SU-DHL-6 (cell line): ENCODE data around the gene THOC6.

Experiments
- H2AFZ ChIP-seq: fragments of 200-600 bp; sonication (generic); 2 replicates; pipeline ENCODE4 v1.6.1; 2014; ENCODE audit warnings: low read depth, mild to moderate bottlenecking, moderate library complexity, mixed read lengths, antibody characterized with exemption, low read length; ENCODE audit not compliant: severe bottlenecking
- H3F3A ChIP-seq: fragments of 200-600 bp; shearing (Covaris generic); 2 replicates; pipeline ENCODE4 v1.6.0; 2016; ENCODE audit warnings: antibody characterized with exemption, mild to moderate bottlenecking; ENCODE audit not compliant: insufficient read depth
- H3K27ac ChIP-seq: fragments of 200-600 bp; sonication (generic); 2 replicates; pipeline ENCODE4 v1.5.1; 2016; ENCODE audit warnings: low read depth, mild to moderate bottlenecking, low read length, moderate library complexity, mixed read lengths
- H3K27me3 ChIP-seq: fragments of 200-600 bp; sonication (generic), shearing (Covaris generic); 2 replicates; pipeline ENCODE4 v1.6.0; 2014; ENCODE audit warnings: mild to moderate bottlenecking, low read length
- H3K36me3 ChIP-seq: fragments of 200-600 bp; sonication (generic); 2 replicates; pipeline ENCODE4 v1.6.1; 2014; ENCODE audit warnings: mild to moderate bottlenecking, low read length, mixed read lengths
- H3K4me2 ChIP-seq: fragments of 300-600, 200-600 bp; shearing (Covaris generic), sonication (generic); 2 replicates; pipeline ENCODE4 v1.6.0; 2014; ENCODE audit warnings: low read length, low read depth, mild to moderate bottlenecking; ENCODE audit not compliant: poor library complexity, severe bottlenecking
- H3K4me3 ChIP-seq: fragments of 200-600 bp; sonication (generic); 2 replicates; pipeline ENCODE4 v1.5.1; 2014; ENCODE audit warnings: antibody characterized with exemption, low read length, mild to moderate bottlenecking, mixed read lengths; ENCODE audit not compliant: insufficient read depth, poor library complexity, severe bottlenecking
- H3K79me2 ChIP-seq: fragments of 200-600 bp; sonication (generic); 2 replicates; pipeline ENCODE4 v1.6.1; 2014; ENCODE audit warnings: mild to moderate bottlenecking, low read length, moderate library complexity; ENCODE audit not compliant: insufficient read depth
- H3K9ac ChIP-seq: fragments of 200-600 bp; sonication (generic); 2 replicates; pipeline ENCODE4 v1.7.0; 2014; ENCODE audit warnings: mild to moderate bottlenecking, low read length
- H3K9me2 ChIP-seq: fragments of 200-600 bp; sonication (generic); replicated peaks from 2 replicates; pipeline ENCODE4 v1.6.1; 2014; ENCODE audit warnings: low read length; ENCODE audit not compliant: insufficient read depth
- H3K9me3 ChIP-seq: fragments of 200-600 bp; sonication (generic); 2 replicates; pipeline ENCODE4 v1.6.1; 2014; ENCODE audit warnings: low read length, mixed read lengths; ENCODE audit not compliant: insufficient read depth
- H4K20me1 ChIP-seq: fragments of 200-600 bp; sonication (generic); 2 replicates; pipeline ENCODE4 v1.6.1; 2014; ENCODE audit warnings: low read depth, mild to moderate bottlenecking, antibody characterized with exemption, low read length, moderate library complexity, mixed read lengths
- CTCF ChIP-seq: fragments of 200-600 bp; sonication (generic); IDR thresholded peaks from one replicate; pipeline ENCODE4 v1.5.1; 2017; ENCODE audit warnings: antibody characterized with exemption, mild to moderate bottlenecking, low read length, moderate library complexity; ENCODE audit not compliant: insufficient read depth, poor library complexity, severe bottlenecking
- EZH2phosphoT487 ChIP-seq: fragments of 200-600 bp; sonication (generic), shearing (Covaris generic); conservative IDR thresholded peaks from 2 replicates; pipeline ENCODE4 v1.6.1; 2018; ENCODE audit warnings: mild to moderate bottlenecking, antibody characterized with exemption, low read length, moderate library complexity, mixed read lengths

The THOC6 gene

GRCh38 chr16:3042376-3042775 is 18.5 kb downstream of the THOC6 start:
- Histone ChIP-seq H3K4me2 (no peak overlapping the region), H3F3A (no peaks in the 10 kb centered on the region), H3K79me2 (no peaks in the 10 kb centered on the region), H3K9ac (no peak overlapping the region), H3K27me3 (no peaks in the 10 kb centered on the region), H3K27ac (no peak overlapping the region), H3K4me3 (no peak overlapping the region), H2AFZ (no peak overlapping the region), H4K20me1 (no peaks in the 10 kb centered on the region), H3K36me3 (no peaks in the 10 kb centered on the region), H3K9me2 (no peaks in the 10 kb centered on the region), H3K9me3 (no peaks in the 10 kb centered on the region)
- TF ChIP-seq EZH2phosphoT487 (no peak), CTCF (no peak)

DNA sequence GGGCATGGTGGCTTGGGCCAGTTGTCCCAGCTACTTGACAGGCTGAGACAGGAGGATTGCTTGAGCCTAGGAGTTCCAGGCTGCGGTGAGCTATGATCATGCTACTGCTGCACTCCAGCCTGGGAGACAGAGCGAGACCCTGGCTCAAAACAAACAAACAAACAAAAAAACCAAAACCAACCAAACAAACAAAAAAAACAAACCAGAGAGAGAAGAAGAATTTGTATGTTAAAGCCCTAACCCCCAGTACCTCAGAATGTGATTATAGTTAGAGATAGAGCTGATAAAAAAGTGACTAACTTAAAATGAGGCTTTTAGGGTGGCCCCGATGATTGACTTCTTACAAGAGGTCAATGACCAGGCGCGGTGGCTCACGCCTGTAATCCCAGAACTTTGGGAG is 20.9 kb downstream of the THOC6 start:
- H3K4me2 ChIP-seq = no peak overlapping the region
- H3K27me3 ChIP-seq = no peaks in the 10 kb centered on the region

DNA sequence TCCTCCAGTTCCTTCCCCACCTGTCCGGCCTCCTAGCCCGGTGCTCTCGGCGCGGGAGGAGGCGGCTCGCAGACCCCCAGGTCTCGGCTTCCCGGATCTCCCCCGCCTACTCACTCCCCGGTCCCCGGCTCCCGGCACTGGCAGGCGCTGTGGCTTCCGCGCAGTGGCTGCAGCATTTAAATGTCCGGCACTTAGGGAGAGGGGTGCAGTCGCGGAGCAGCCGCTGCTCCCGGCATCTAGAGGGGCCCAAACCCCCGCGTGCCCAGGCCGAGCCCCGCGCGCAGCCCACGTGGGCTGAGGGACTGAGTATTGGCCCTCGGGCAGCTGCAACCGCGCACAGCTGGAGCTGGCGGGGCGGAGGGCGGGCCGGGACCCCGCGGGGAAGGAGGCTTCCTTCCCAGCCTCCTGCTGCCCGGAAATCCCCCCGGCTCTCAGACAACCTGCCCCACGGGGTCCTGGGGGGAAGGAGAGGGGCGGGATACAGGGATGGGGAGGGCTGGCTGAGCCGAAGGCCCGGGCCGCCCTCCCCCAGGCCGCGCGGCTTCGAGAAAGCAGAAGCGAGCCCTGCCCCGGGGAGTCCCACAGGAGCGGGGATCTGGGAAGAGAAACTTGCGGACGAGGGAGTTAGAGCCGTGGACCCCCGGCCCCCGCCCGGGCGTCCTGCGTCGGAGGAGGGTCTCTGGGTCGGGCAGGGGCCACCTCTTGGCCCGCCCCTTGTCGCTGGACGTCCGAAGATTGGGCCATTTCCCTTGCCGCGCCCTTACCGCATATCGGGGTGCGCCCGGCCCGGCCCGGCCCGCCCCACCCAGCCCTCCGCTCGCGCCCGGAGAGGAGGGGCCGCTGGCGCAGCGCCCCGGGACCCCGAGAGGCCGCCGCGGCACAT is 22.2 kb downstream of the THOC6 start, which contains the start of gene MMP25:
TSS of gene MMP25 (plus strand) at position 804 of the 883 bp plus-strand sequence. CDS start 357 bp downstream, outside the sequence.
- Histone ChIP-seq H3K4me3 (peak within 1 kb of the TSS; percentile 25), H3K4me2 (peak within 1 kb of the TSS; percentile 49), H3K9ac (peak within 1 kb of the TSS; percentile 28), H3F3A (no peaks in the 10 kb centered on the region), H3K27ac (no peak within 1 kb of the TSS), H3K27me3 (no peaks in the 10 kb centered on the region), H3K9me3 (no peaks in the 10 kb centered on the region), H4K20me1 (no peaks in the 10 kb centered on the region), H3K36me3 (no peaks in the 10 kb centered on the region), H2AFZ (no peak within 1 kb of the TSS), H3K9me2 (no peaks in the 10 kb centered on the region), H3K79me2 (no peaks in the 10 kb centered on the region)
- no peak; the same call in 1 of the 2 replicates for TF ChIP-seq EZH2phosphoT487

More for the DNA sequence above, 20.9 kb downstream of the THOC6 start:
- Histone ChIP-seq H2AFZ (no peak overlapping the region), H3K9me3 (no peaks in the 10 kb centered on the region), H3K27ac (no peak overlapping the region), H3K4me3 (no peak overlapping the region), H3K9ac (no peak overlapping the region), H3K79me2 (no peaks in the 10 kb centered on the region), H3K36me3 (no peaks in the 10 kb centered on the region), H4K20me1 (no peaks in the 10 kb centered on the region), H3F3A (no peaks in the 10 kb centered on the region), H3K9me2 (no peaks in the 10 kb centered on the region)
- TF ChIP-seq EZH2phosphoT487 (no peak), CTCF (no peak)

DNA sequence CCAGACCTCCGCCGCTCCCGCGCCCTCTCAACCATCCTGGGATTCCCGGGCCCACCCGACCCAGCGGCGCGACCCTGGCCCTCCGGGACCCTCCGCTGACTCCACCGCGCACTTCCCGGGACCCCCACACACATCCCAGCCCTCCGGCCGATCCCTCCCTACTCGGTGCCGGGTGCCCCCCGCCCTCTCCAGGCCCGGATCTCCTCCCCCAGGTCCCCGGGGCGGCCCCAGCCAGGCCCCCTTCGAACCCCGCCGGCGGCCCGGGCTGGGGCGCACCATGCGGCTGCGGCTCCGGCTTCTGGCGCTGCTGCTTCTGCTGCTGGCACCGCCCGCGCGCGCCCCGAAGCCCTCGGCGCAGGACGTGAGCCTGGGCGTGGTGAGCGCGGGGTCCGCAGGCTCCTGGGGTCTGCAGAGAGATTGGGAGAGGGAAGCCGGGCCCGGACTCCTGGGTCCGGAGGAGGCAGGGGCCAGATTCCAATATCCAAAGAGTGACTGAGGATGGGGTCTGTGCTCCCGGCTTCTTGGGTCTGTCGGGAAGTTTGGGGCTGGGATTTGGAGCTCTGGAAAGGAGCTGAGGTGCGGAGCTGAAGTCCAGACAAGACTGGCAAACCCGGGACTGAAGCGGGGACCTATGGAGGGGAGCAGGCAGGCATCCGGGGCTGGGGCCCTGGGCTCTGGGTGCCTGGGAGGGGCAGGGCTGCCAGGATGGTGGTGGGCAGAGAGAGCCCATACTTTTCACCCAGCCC is 23.0 kb downstream of the THOC6 start:
- H3K79me2 ChIP-seq = no peaks in the 10 kb centered on the region
- H3K9me2 ChIP-seq = no peaks in the 10 kb centered on the region
- H4K20me1 ChIP-seq = no peaks in the 10 kb centered on the region
- peak overlapping the region; percentile 49 for H3K4me2 ChIP-seq
- no peak overlapping the region for H3K9ac ChIP-seq
- no peaks in the 10 kb centered on the region for H3K9me3 ChIP-seq
- no peaks in the 10 kb centered on the region for H3F3A ChIP-seq
- H3K36me3 ChIP-seq = no peaks in the 10 kb centered on the region
- H3K4me3 ChIP-seq = no peak overlapping the region
- H2AFZ ChIP-seq = no peak overlapping the region
- TF ChIP-seq CTCF = no peak
- no peak for TF ChIP-seq EZH2phosphoT487
- H3K27me3 ChIP-seq = no peaks in the 10 kb centered on the region
- H3K27ac ChIP-seq = no peak overlapping the region
